Smooth muscle cell (in vitro differentiated cells): ENCODE data around the gene UGGT1. TPM values are rescaled to one million over a fixed set of nuclear protein-coding genes. Genes with fewer than 3 reads are reported as not detected.

Source experiments
- DNase-seq: peaks from one replicate; lab custom pipeline; 2025; ENCODE audit not compliant: unreplicated experiment; lab: John Stamatoyannopoulos, UW
- H2AFZ ChIP-seq: fragments of 200-600 bp; sonication (generic); 2 replicates; pipeline ENCODE4 v1.6.0; 2016; ENCODE audit warnings: antibody characterized with exemption, low read depth, mild to moderate bottlenecking
- H3F3A ChIP-seq: fragments of 200-600 bp; sonication (generic); 2 replicates; pipeline ENCODE4 v1.6.0; 2017; ENCODE audit warnings: antibody characterized with exemption, low read depth
- H3K27ac ChIP-seq: fragments of 200-600 bp; sonication (generic); 2 replicates; pipeline ENCODE4 v1.5.1; 2016; ENCODE audit warnings: low read depth, mild to moderate bottlenecking
- H3K27me3 ChIP-seq: fragments of 200-600 bp; sonication (generic); 2 replicates; pipeline ENCODE4 v1.6.1; 2016; ENCODE audit warnings: low read depth, mild to moderate bottlenecking
- H3K36me3 ChIP-seq: fragments of 200-600 bp; sonication (generic); 2 replicates; pipeline ENCODE4 v1.5.1; 2016; ENCODE audit warnings: low read depth
- H3K4me1 ChIP-seq: fragments of 200-600 bp; sonication (generic); 2 replicates; pipeline ENCODE4 v1.5.1; 2016; ENCODE audit warnings: low read depth
- H3K4me2 ChIP-seq: fragments of 200-600 bp; sonication (generic); 2 replicates; pipeline ENCODE4 v1.6.0; 2016; ENCODE audit warnings: mild to moderate bottlenecking
- H3K4me3 ChIP-seq: fragments of 200-600 bp; sonication (generic); 2 replicates; pipeline ENCODE4 v1.5.1; 2016; ENCODE audit warnings: mild to moderate bottlenecking
- H3K79me2 ChIP-seq: fragments of 200-600 bp; sonication (generic); 2 replicates; pipeline ENCODE4 v1.6.0; 2016; ENCODE audit warnings: low read depth, mild to moderate bottlenecking
- H3K9ac ChIP-seq: fragments of 200-600 bp; sonication (generic); 2 replicates; pipeline ENCODE4 v1.6.0; 2016; ENCODE audit warnings: low read depth
- H3K9me3 ChIP-seq: fragments of 200-600 bp; sonication (generic); replicated peaks from 2 replicates; pipeline ENCODE4 v1.5.1; 2016; ENCODE audit warnings: low read depth
- H4K20me1 ChIP-seq: fragments of 200-600 bp; sonication (generic); 2 replicates; pipeline ENCODE4 v1.6.0; 2016; ENCODE audit warnings: low read depth
- CTCF ChIP-seq: fragments of 200-600 bp; sonication (generic); IDR thresholded peaks from 2 replicates; pipeline ENCODE4 v1.5.1; 2017; ENCODE audit warnings: borderline replicate concordance, mild to moderate bottlenecking, antibody characterized with exemption; ENCODE audit not compliant: insufficient read depth, poor library complexity, severe bottlenecking
- WGBS: methylation state at CpG from one replicate; pipeline ENCODE4 v1.1.7; 2016; ENCODE audit warnings: low lambda C conversion rate; 5-methylcytosine and 5-hydroxymethylcytosine counted together
- polyA plus RNA-seq: library from polyadenylated mRNA; unstranded; fragments of >200 nt; fragmentation: Nextera tagmentation; extraction: Ambion mirVana; gene quantifications from 2 replicates; pipeline ENCODE4 v1.2.1, GENCODE V29; 2016
- total RNA-seq: library from RNA; depleted of rRNA; stranded (reverse); fragments of >200 nt; gene quantifications from 2 replicates; pipeline ENCODE4 v1.2.3, GENCODE V29; 2014

UGGT1 gene
- total and polyA plus RNA-seq, 2 experiments from 2014 or later: 14.3 to 46.3 TPM

GRCh38 chr2:128177315-128177714, 86.3 kb downstream of the UGGT1 start:
- Histone ChIP-seq H3K27ac (no peak overlapping the region), H3K36me3 (peaks cover 19% of the 10 kb centered on the region), H4K20me1 (no peaks in the 10 kb centered on the region), H3K9ac (no peak overlapping the region), H3K9me3 (no peaks in the 10 kb centered on the region), H3K79me2 (no peaks in the 10 kb centered on the region), H2AFZ (no peak overlapping the region), H3K4me1 (no peaks in the 10 kb centered on the region), H3F3A (peaks cover 6% of the 10 kb centered on the region), H3K27me3 (no peaks in the 10 kb centered on the region), H3K4me2 (no peak overlapping the region), H3K4me3 (no peak overlapping the region)
- WGBS: 56% methylated on average over 3 of the region's 3 CpGs
- no peak for DNase-seq
- no peak for TF ChIP-seq CTCF

- no peak for TF ChIP-seq CTCF
- Histone ChIP-seq H3K9ac (peak overlapping the region; percentile 2), H3K27me3 (no peaks in the 10 kb centered on the region), H3K9me3 (no peaks in the 10 kb centered on the region), H2AFZ (no peak overlapping the region), H3K4me1 (no peaks in the 10 kb centered on the region), H3F3A (peaks cover 6% of the 10 kb centered on the region), H3K79me2 (no peaks in the 10 kb centered on the region), H3K36me3 (peaks cover 12% of the 10 kb centered on the region), H4K20me1 (no peaks in the 10 kb centered on the region), H3K27ac (peak overlapping the region; percentile 58), H3K4me2 (peak overlapping the region; percentile 9), H3K4me3 (no peak overlapping the region)
- no peak for DNase-seq
- 52% methylated on average over 8 of the region's 8 CpGs for WGBS
Measured at GRCh38 chr2:128178149-128178649, 87.2 kb downstream of the UGGT1 start.

- Histone ChIP-seq H3K4me3 (no peak overlapping the region), H3K9ac (peak overlapping the region; percentile 2), H3K9me3 (no peaks in the 10 kb centered on the region), H3F3A (peaks cover 6% of the 10 kb centered on the region), H3K79me2 (no peaks in the 10 kb centered on the region), H3K36me3 (peaks cover 8% of the 10 kb centered on the region), H3K4me1 (no peaks in the 10 kb centered on the region), H3K27ac (peak overlapping the region; percentile 58), H2AFZ (no peak overlapping the region), H3K4me2 (peak overlapping the region; percentile 9), H4K20me1 (no peaks in the 10 kb centered on the region), H3K27me3 (no peaks in the 10 kb centered on the region)
- WGBS: 40% methylated on average over 9 of the region's 9 CpGs
- DNase-seq: no peak
- peak; percentile 73 for TF ChIP-seq CTCF
Measured at GRCh38 chr2:128178650-128179460, 87.9 kb downstream of the UGGT1 start.

- H3K36me3 ChIP-seq: peaks cover 8% of the 10 kb centered on the region
- no peak overlapping the region for H2AFZ ChIP-seq
- H3K27me3 ChIP-seq: no peaks in the 10 kb centered on the region
- no peaks in the 10 kb centered on the region for H4K20me1 ChIP-seq
- H3K4me3 ChIP-seq: no peak overlapping the region
- H3K9ac ChIP-seq: no peak overlapping the region
- no peak for TF ChIP-seq CTCF
- no peaks in the 10 kb centered on the region for H3K9me3 ChIP-seq
- no peaks in the 10 kb centered on the region for H3K79me2 ChIP-seq
- peak overlapping the region; percentile 58 for H3K27ac ChIP-seq
- H3K4me1 ChIP-seq: no peaks in the 10 kb centered on the region
- peaks cover 6% of the 10 kb centered on the region for H3F3A ChIP-seq
- DNase-seq: no peak
- 86% methylated on average over 4 of the region's 4 CpGs for whole genome bisulfite sequencing
- H3K4me2 ChIP-seq: no peak overlapping the region
Measured at GRCh38 chr2:128179461-128179755, 88.4 kb downstream of the UGGT1 start.
